GM19240 (cell line): ENCODE data around the gene ARGFX.
"Not testable (repeated sequence)": the region's sequence is repeated elsewhere in the genome, so short reads cannot be mapped to it uniquely, and the experiment has no call there.

Source experiments
- DNase-seq: peaks from one replicate; pipeline ENCODE4 v3.0.0; 2011; ENCODE audit warnings: low spot score; ENCODE audit not compliant: insufficient read length

Gene ARGFX

GRCh38 chr3:121598564-121598963 is 30.8 kb downstream of the ARGFX start:
- DNase-seq, result no peak

GRCh38 chr3:121599900-121600299 is 32.2 kb downstream of the ARGFX start:
- DNase-seq, result not testable (repeated sequence)

GRCh38 chr3:121601212-121601812 is 33.6 kb downstream of the ARGFX start:
- no peak for DNase-seq

- no peak for DNase-seq
Observed at GRCh38 chr3:121604759-121605158, 37.0 kb downstream of the ARGFX start.

GRCh38 chr3:121606106-121606505 is 38.4 kb downstream of the ARGFX start:
- DNase-seq, result no peak
